SK-N-SH (cell line): Measurements from ENCODE around the gene MATN4. TPM values are rescaled to one million over a fixed set of nuclear protein-coding genes. Genes with fewer than 3 reads are reported as not detected.

Experiments
- CTCF ChIA-PET: fragments of 300-600, 350-600 bp; formaldehyde crosslinking; extraction: SDS; loops from one replicate; lab custom pipeline; 2021; lab: Yijun Ruan, JAX
- POLR2A ChIA-PET: fragments of 350-600 bp; sonication (Branson Sonifier 250); formaldehyde crosslinking; extraction: SDS; loops from one replicate; lab custom pipeline; 2020; ENCODE audit warnings: antibody characterized with exemption, inconsistent platforms; lab: Yijun Ruan, JAX
- DNase-seq: peaks from one replicate; pipeline ENCODE4 v3.0.0; 2012
- H2AFZ ChIP-seq: fragments of 200-600 bp; sonication (generic); 2 replicates; pipeline ENCODE4 v1.8.1; 2016; ENCODE audit warnings: antibody characterized with exemption, mild to moderate bottlenecking, low read depth
- H3F3A ChIP-seq: fragments of 200-600 bp; sonication (generic); replicated peaks from 2 replicates; pipeline ENCODE3; 2016; ENCODE audit warnings: antibody characterized with exemption, mild to moderate bottlenecking; ENCODE audit not compliant: insufficient read depth
- H3K27ac ChIP-seq, 2 experiments: fragments of 200-500 bp in 1 of 2; fragments of 200-600 bp in 1 of 2; sonication (Bioruptor generic) in 1 of 2; sonication (generic), shearing (Covaris generic) in 1 of 2; 2 replicates each; pipeline versions ENCODE4 v1.5.1 to v1.6.1; 2014 to 2016; ENCODE audit warnings: low read depth in 2 of 2, inconsistent platforms in 1 of 2, low read length in 1 of 2, mild to moderate bottlenecking in 1 of 2, mixed read lengths in 1 of 2
- H3K27me3 ChIP-seq: fragments of 200-600 bp; sonication (generic), shearing (Covaris generic); 2 replicates; pipeline ENCODE4 v1.6.1; 2016; ENCODE audit warnings: mixed run types; ENCODE audit not compliant: insufficient read depth
- H3K36me3 ChIP-seq, 2 experiments: fragments of 200-500 bp in 1 of 2; fragments of 200-600 bp in 1 of 2; sonication (Bioruptor generic) in 1 of 2; sonication (generic) in 1 of 2; replicated peaks in 1 of 2; 2 replicates each; pipeline versions ENCODE3 to v1.5.1; 2014 to 2016; ENCODE audit warnings: low read length in 1 of 2, mild to moderate bottlenecking in 1 of 2; ENCODE audit not compliant: insufficient read depth in 2 of 2, control insufficient read depth in 1 of 2
- H3K4me1 ChIP-seq, 2 experiments: fragments of 200-500 bp in 1 of 2; fragments of 200-600 bp in 1 of 2; sonication (Bioruptor generic) in 1 of 2; sonication (generic), shearing (Covaris generic) in 1 of 2; 2 replicates each; pipeline versions ENCODE4 v1.5.1 to v1.6.1; 2014 to 2016; ENCODE audit warnings: low read depth in 1 of 2, low read length in 1 of 2, mixed run types in 1 of 2; ENCODE audit not compliant: insufficient read depth in 2 of 2, control insufficient read depth in 1 of 2
- H3K4me2 ChIP-seq: fragments of 200-600 bp; sonication (generic), shearing (Covaris generic); 2 replicates; pipeline ENCODE4 v1.6.1; 2017; ENCODE audit warnings: mixed run types
- H3K4me3 ChIP-seq, 2 experiments: fragments of 200-500 bp in 1 of 2; fragments of 200-600 bp in 1 of 2; sonication (Bioruptor generic) in 1 of 2; sonication (generic), shearing (Covaris generic) in 1 of 2; 2 replicates each; pipeline versions ENCODE4 v1.5.1 to v1.8.1; 2014 to 2016; ENCODE audit warnings: low read depth in 2 of 2, inconsistent platforms in 1 of 2, low read length in 1 of 2, mild to moderate bottlenecking in 1 of 2, mixed read lengths in 1 of 2, moderate library complexity in 1 of 2
- H3K79me2 ChIP-seq: fragments of 200-600 bp; sonication (generic); 2 replicates; pipeline ENCODE4 v1.8.1; 2017; ENCODE audit warnings: mild to moderate bottlenecking; ENCODE audit not compliant: insufficient read depth
- H3K9ac ChIP-seq: fragments of 200-600 bp; sonication (generic); 2 replicates; pipeline ENCODE4 v1.6.1; 2017; ENCODE audit warnings: mixed run types
- H3K9me2 ChIP-seq: fragments of 200-600 bp; sonication (generic); 2 replicates; pipeline ENCODE4 v1.6.1; 2017; ENCODE audit warnings: mixed run types
- H3K9me3 ChIP-seq: fragments of 200-600 bp; sonication (generic); 2 replicates; pipeline ENCODE4 v1.6.1; 2017; ENCODE audit warnings: mixed run types, mild to moderate bottlenecking, moderate library complexity
- H4K20me1 ChIP-seq: fragments of 200-600 bp; sonication (generic); 2 replicates; pipeline ENCODE4 v1.6.1; 2017; ENCODE audit warnings: mild to moderate bottlenecking, mixed run types; ENCODE audit not compliant: insufficient read depth
- ELF1 ChIP-seq: IDR thresholded peaks from 2 replicates; pipeline ENCODE4 v1.4.0; 2012
- FOSL2 ChIP-seq: IDR thresholded peaks from 2 replicates; pipeline ENCODE4 v1.4.0; 2012; ENCODE audit warnings: low read depth, mild to moderate bottlenecking, moderate library complexity, borderline replicate concordance
- FOXM1 ChIP-seq: IDR thresholded peaks from 2 replicates; pipeline ENCODE4 v1.4.0; 2012; ENCODE audit warnings: low read depth, mild to moderate bottlenecking
- GATA2 ChIP-seq: sonication (generic); formaldehyde crosslinking; IDR thresholded peaks from 2 replicates; pipeline ENCODE4 v1.5.0; 2020; ENCODE audit warnings: mild to moderate bottlenecking, missing genetic modification reagents
- IRF3 ChIP-seq: fragments of 150-350 bp; IDR thresholded peaks from 2 replicates; pipeline ENCODE4 v1.6.1; 2016; ENCODE audit warnings: mild to moderate bottlenecking, low read depth, low read length
- JUND ChIP-seq: IDR thresholded peaks from 2 replicates; pipeline ENCODE4 v1.4.0; 2012
- MXI1 ChIP-seq: IDR thresholded peaks from 2 replicates; pipeline ENCODE4 v1.6.1; 2012; ENCODE audit warnings: mild to moderate bottlenecking, low read depth, low read length, improper control_type of control experiment
- NRF1 ChIP-seq: IDR thresholded peaks from 2 replicates; pipeline ENCODE4 v1.6.1; 2012; ENCODE audit warnings: low read depth, mild to moderate bottlenecking, low read length
- REST ChIP-seq: IDR thresholded peaks from 2 replicates; pipeline ENCODE4 v1.6.1; 2012; ENCODE audit warnings: mild to moderate bottlenecking, low read depth, low read length, moderate library complexity
- RXRA ChIP-seq: IDR thresholded peaks from 2 replicates; pipeline ENCODE4 v1.4.0; 2012; ENCODE audit warnings: low read depth, mild to moderate bottlenecking, borderline replicate concordance
- SIN3A ChIP-seq: IDR thresholded peaks from 2 replicates; pipeline ENCODE4 v1.6.1; 2012; ENCODE audit warnings: low read depth, mild to moderate bottlenecking, low read length, moderate library complexity, borderline replicate concordance
- WGBS: methylation state at CpG from one replicate; pipeline ENCODE4 v1.1.6; 2017; ENCODE audit warnings: low lambda C conversion rate; 5-methylcytosine and 5-hydroxymethylcytosine counted together
- polyA plus RNA-seq, 3 experiments: library from polyadenylated mRNA; depleted of rRNA; stranded (reverse); fragments of >200 nt; gene quantifications; 2 replicates each; pipeline ENCODE4 v1.2.3, GENCODE V29; 2012
- TF ChIP-seq, protein P1 (sequence below): fragments of 150-350 bp; IDR thresholded peaks from 2 replicates; pipeline ENCODE4 v1.6.1; 2017; ENCODE audit warnings: antibody characterized with exemption, low read length, low read depth, borderline replicate concordance
- TF ChIP-seq, protein P2 (sequence below): IDR thresholded peaks from 2 replicates; pipeline ENCODE4 v1.4.0; 2012; ENCODE audit warnings: low read depth
- TF ChIP-seq, protein P3 (sequence below): IDR thresholded peaks from 2 replicates; pipeline ENCODE4; 2012

The MATN4 gene
- polyA plus RNA-seq, 1 of the 3 experiments (the other 2 are of a cell fraction) = 0.16 TPM

DNA sequence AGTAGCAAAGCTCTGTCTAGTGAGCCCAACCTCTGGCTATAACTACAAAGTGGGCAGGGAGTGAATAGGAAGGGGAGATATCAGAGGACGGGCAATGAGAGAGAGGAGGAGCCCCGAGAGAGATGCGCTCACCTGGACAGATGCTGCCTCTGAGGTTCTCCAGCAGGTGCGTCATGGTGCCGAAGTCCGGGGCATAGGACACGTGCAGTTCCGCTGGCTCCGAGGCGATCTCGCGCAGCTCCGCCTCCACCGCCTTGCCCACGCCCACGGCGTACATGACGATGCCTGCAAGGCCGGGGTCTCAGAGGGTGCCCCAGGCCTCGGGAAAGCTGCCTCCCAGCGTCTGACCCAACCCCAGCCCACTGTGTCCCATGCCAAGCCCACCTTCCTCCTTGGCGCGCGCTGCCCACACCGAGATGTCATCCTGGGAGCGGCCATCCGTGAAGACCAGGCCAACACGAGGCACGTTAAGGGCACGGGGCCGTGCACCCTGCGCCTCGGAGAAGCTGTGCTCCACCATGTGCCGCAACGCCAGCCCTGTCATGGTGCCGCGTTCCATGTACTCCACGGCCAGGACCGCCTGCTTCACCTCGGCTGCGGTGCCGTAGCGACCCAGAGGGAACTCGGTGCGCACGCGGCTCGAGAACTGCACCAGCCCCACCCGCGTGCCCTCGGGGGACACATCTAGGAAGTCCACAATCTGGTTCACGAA, 10.2 kb downstream of the MATN4 start (continued):
- TF ChIP-seq, protein P1, sequence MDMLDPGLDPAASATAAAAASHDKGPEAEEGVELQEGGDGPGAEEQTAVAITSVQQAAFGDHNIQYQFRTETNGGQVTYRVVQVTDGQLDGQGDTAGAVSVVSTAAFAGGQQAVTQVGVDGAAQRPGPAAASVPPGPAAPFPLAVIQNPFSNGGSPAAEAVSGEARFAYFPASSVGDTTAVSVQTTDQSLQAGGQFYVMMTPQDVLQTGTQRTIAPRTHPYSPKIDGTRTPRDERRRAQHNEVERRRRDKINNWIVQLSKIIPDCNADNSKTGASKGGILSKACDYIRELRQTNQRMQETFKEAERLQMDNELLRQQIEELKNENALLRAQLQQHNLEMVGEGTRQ = no peak
- TF ChIP-seq, all 33 proteins: peak for 0

DNA sequence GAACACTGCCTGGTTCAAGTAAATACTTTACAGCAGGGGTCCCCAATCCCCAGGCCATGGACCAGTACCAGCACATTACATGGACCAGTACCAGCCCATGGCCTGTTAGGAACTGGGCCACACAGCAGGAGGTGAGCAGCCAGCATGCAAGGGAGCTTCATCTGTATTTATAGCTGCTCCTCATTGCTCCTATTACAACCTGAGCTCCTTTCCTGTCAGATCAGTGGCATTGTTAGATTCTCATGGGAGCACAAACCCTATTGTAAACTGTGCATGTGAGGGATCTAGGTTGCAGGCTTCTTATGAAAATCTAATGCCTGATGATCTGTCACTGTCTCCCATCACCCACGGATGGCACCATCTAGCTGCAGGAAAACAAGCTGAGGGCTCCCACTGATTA, 13.4 kb downstream of the MATN4 start:
- Histone ChIP-seq H3K9me2 (no peaks in the 10 kb centered on the region), H3K4me1 (peaks cover 0 to 3% of the 10 kb centered on the region in 2 experiments; a peak in 1 of 4 replicates), H3K79me2 (no peaks in the 10 kb centered on the region), H3K9me3 (no peaks in the 10 kb centered on the region), H2AFZ (no peak overlapping the region), H3K36me3 (no peaks in the 10 kb centered on the region), H3K27me3 (no peaks in the 10 kb centered on the region), H3F3A (peaks cover 4% of the 10 kb centered on the region), H4K20me1 (no peaks in the 10 kb centered on the region), H3K4me2 (no peak overlapping the region), H3K27ac (no peak overlapping the region), H3K9ac (no peak overlapping the region), H3K4me3 (no peak overlapping the region)
- 33% methylated on average over 1 of the region's 1 CpG for WGBS
- no peak for DNase-seq
- TF ChIP-seq, protein P2, sequence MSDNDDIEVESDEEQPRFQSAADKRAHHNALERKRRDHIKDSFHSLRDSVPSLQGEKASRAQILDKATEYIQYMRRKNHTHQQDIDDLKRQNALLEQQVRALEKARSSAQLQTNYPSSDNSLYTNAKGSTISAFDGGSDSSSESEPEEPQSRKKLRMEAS = no peak
- TF ChIP-seq, protein P3, sequence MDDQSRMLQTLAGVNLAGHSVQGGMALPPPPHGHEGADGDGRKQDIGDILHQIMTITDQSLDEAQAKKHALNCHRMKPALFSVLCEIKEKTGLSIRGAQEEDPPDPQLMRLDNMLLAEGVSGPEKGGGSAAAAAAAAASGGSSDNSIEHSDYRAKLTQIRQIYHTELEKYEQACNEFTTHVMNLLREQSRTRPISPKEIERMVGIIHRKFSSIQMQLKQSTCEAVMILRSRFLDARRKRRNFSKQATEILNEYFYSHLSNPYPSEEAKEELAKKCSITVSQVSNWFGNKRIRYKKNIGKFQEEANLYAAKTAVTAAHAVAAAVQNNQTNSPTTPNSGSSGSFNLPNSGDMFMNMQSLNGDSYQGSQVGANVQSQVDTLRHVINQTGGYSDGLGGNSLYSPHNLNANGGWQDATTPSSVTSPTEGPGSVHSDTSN = no peak
- no peak for TF ChIP-seq JUND
- TF ChIP-seq GATA2 (CRISPR knock-in tag) = no peak
- no peak for TF ChIP-seq MXI1
- TF ChIP-seq, protein P1 = no peak
- no peak for TF ChIP-seq RXRA
- TF ChIP-seq REST = no peak
- TF ChIP-seq SIN3A = no peak
- no peak for TF ChIP-seq IRF3
- TF ChIP-seq FOSL2 = no peak
- TF ChIP-seq ELF1 = no peak
- no peak for TF ChIP-seq FOXM1
- no peak for TF ChIP-seq NRF1
- ChIA-PET POLR2A (interaction anchor here (1.4 kb wide), 1 partner anchor 8 kb away, joined by 5 read pairs; no protein-coding TSS in a partner anchor), CTCF (interaction anchor here (0.8 to 7.9 kb wide), 30 partner anchors 9 to 476 kb away, joined by 3 to 113 read pairs (median 7); partner anchors contain the start of genes KCNS1, RBPJL and SYS1)
